ENCODE data around the gene INTS2. TPM values are rescaled to one million over a fixed set of nuclear protein-coding genes. Genes with fewer than 3 reads are reported as not detected.

The INTS2 gene
- total RNA-seq, 4 donors from 2014 or later: 3.3 to 12.0 (median 6.1) TPM

DNA sequence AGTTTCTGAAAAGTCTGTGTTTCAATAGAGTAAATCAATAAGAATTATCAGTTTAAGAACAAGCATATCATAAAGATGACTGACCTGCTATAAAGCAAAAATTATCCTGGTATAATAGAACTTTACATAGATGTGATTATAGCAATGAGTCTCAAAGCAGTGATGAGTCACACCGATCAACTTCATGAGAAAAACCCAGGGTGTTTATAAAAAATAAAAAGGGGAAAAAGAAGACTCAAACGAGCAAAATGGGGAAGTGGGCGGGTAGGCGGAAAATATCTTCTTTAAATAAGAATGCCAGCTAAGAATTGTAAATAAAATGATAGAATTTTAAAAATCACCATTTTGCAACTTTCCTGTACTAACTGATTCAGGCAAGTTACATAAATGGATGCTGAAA is 111.2 kb downstream of the INTS2 start:
- intact Hi-C loops (cut with DNase I; ENCODE audit: low total_unique reads): no loop called here
- in situ Hi-C loops (cut with MboI; ENCODE audit: low sequenced_read_pairs in 4 of 4): no loop called here
- H3K4me1 ChIP-seq: no peaks in the 10 kb centered on the region
- ATAC-seq (no peak), DNase-seq (no peak)
- no peak overlapping the region for H3K4me3 ChIP-seq
- H3K36me3 ChIP-seq: no peaks in the 10 kb centered on the region
- TF ChIP-seq, protein P1, sequence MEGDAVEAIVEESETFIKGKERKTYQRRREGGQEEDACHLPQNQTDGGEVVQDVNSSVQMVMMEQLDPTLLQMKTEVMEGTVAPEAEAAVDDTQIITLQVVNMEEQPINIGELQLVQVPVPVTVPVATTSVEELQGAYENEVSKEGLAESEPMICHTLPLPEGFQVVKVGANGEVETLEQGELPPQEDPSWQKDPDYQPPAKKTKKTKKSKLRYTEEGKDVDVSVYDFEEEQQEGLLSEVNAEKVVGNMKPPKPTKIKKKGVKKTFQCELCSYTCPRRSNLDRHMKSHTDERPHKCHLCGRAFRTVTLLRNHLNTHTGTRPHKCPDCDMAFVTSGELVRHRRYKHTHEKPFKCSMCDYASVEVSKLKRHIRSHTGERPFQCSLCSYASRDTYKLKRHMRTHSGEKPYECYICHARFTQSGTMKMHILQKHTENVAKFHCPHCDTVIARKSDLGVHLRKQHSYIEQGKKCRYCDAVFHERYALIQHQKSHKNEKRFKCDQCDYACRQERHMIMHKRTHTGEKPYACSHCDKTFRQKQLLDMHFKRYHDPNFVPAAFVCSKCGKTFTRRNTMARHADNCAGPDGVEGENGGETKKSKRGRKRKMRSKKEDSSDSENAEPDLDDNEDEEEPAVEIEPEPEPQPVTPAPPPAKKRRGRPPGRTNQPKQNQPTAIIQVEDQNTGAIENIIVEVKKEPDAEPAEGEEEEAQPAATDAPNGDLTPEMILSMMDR (IDR thresholded peaks at IDR 0.05 in 4 of 5, conservative IDR thresholded peaks at IDR 0.05 in 1 of 5): no peak
- TF ChIP-seq POLR2A (IDR thresholded peaks at IDR 0.05): no peak
- H3K27me3 ChIP-seq: no peaks in the 10 kb centered on the region
- H3K27ac ChIP-seq: no peak overlapping the region
- no peaks in the 10 kb centered on the region for H3K9me3 ChIP-seq

- Histone ChIP-seq H3K9me3 (no peaks in the 10 kb centered on the region), H3K27ac (no peak overlapping the region), H3K27me3 (no peaks in the 10 kb centered on the region), H3K4me1 (no peaks in the 10 kb centered on the region), H3K4me3 (no peak overlapping the region), H3K36me3 (no peaks in the 10 kb centered on the region)
- in situ Hi-C loops (cut with MboI; ENCODE audit: low sequenced_read_pairs in 4 of 4) (no loop called here), intact Hi-C loops (cut with DNase I; ENCODE audit: low total_unique reads) (no loop called here)
- no peak for ATAC-seq
- TF ChIP-seq, protein P1 (IDR thresholded peaks at IDR 0.05 in 4 of 5, conservative IDR thresholded peaks at IDR 0.05 in 1 of 5): no peak
- DNase-seq: no peak
These were observed 111.8 kb downstream of the INTS2 start for GRCh38 chr17:61815863-61816503.

Other genes starting within 250 kb of the INTS2 start
- gene BRIP1, start 64.5 kb downstream of the INTS2 start, total RNA-seq: under 1 TPM in 2 of 4 donors, not detected in 2; 0.09 to 0.13 TPM
- 100 to 1,000 TPM in 1 of 4 donors, 10 to 100 TPM in 3; 54.9 to 142 (median 67.8) TPM for gene MED13, start 137.3 kb upstream of the INTS2 start, total RNA-seq

Data from gastrocnemius medialis (tissue), 4 donors.